HG03520 (cell line): ENCODE data around the gene DMRT1.
A peak's percentile ranks its signal among the peaks of the same experiment; 100 is the strongest.
"Not testable (repeated sequence)": the region's sequence is repeated elsewhere in the genome, so short reads cannot be mapped to it uniquely, and the experiment has no call there.

Experiments
- ATAC-seq: cut with Tn5 transposase; IDR thresholded peaks from one replicate; pipeline ENCODE4 v1.9.1; 2021; ENCODE audit warnings: mild to moderate bottlenecking, moderate library complexity; ENCODE audit not compliant: unreplicated experiment

The DMRT1 gene

GRCh38 chr9:994005-994404, 152.5 kb downstream of the DMRT1 start:
- ATAC-seq, result peak; percentile 69

- ATAC-seq, result no peak
Observed at GRCh38 chr9:995192-995591, 153.7 kb downstream of the DMRT1 start.

GRCh38 chr9:995781-996180, 154.3 kb downstream of the DMRT1 start:
- no peak for ATAC-seq

- not testable (repeated sequence) for ATAC-seq
Observed at GRCh38 chr9:998299-999110, 157.0 kb downstream of the DMRT1 start.

- no peak for ATAC-seq
Observed at GRCh38 chr9:1001838-1002237, 160.3 kb downstream of the DMRT1 start.

GRCh38 chr9:1002678-1003077, 161.2 kb downstream of the DMRT1 start:
- no peak for ATAC-seq

- ATAC-seq, result peak; percentile 45
Observed at GRCh38 chr9:1005043-1005667, 163.7 kb downstream of the DMRT1 start.

- ATAC-seq, result no peak
Observed at GRCh38 chr9:1007312-1007711, 165.8 kb downstream of the DMRT1 start.

DNA sequence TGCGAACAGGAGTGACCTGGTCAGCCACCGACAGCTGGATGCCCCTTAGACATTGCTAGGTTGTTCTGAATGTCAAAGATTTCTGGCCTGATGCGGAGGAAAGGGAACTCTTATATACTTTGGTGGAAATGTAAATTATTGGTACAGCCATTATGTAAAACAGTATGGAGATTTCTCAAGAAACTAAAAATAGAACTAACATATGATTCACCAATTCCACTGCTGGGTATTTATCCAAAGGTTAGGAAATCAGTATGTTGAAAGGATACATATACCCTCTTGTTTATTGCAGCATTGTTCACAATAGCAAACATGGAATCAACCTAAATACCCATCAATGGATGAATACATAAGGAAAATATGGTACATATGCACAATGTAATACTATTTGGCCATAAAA, 166.7 kb downstream of the DMRT1 start:
- no peak for ATAC-seq

DNA sequence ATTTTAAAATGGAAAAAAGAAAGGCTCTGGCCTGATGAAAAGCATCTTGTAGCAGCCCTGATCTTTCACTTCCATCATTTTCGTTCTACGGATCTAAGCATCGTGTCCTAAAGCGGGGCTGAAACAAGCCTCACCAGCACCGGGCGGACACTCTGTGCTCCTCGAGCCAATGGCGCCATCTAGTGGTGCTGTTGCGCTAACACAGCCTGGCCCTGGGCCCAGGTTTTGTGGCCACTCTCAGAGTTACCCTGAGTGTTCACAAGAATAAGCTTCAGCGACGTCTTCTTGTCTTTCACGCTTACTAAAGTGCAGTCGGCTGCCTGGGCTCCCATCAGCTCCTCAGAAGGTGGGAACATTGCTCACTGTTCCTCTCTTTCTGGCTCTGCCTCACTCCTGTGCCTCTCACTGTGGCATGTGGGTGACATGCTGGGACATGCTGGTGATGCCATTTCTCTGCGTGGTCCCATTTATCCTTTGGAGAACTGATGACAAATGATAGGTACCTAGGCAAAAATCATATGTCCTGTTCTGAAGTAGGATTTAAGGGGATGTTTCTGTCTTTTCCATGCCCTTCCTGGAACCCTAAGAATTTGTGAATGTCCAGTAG, 167.7 kb downstream of the DMRT1 start:
- peak; percentile 96 for ATAC-seq

- no peak for ATAC-seq
Observed at GRCh38 chr9:1013021-1013420, 171.5 kb downstream of the DMRT1 start.

GRCh38 chr9:1014225-1014624, 172.7 kb downstream of the DMRT1 start:
- ATAC-seq, result no peak

GRCh38 chr9:1014640-1015039, 173.1 kb downstream of the DMRT1 start:
- ATAC-seq, result no peak

- ATAC-seq, result no peak
Observed at GRCh38 chr9:1018121-1018520, 176.6 kb downstream of the DMRT1 start.
